Measurements from ENCODE around the gene APCDD1. TPM values are rescaled to one million over a fixed set of nuclear protein-coding genes. Genes with fewer than 3 reads are reported as not detected.

APCDD1 gene
- total RNA-seq, 3 donors from 2014 or later (not counting 1 experiment from before 2014, with no cell fraction given), result 0.13 TPM; not detected in 2

DNA sequence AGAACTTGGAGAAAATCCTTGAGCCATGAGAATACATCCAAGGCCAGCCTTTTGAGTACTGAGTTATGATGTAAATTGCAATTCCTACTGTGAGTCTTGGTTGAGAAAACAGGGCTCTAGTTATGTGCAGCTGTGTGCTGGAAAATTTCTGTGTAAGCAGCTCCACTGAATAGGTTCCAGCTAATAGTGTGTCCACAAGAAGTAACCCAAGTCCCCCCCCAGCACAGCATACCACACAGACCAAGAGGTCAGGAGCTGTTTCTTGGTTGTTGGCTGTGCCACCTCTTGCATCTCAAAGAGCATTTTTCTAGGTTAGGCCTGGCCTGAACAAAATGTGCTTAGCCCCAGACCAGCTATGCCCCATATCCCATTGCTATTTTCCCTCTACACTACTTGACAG is 36.8 kb upstream of the APCDD1 start:
- no peaks in the 10 kb centered on the region for H3K9me3 Mint-ChIP-seq
- intact Hi-C loops (cut with micrococcal nuclease), result no loop called here
- H3K4me3 Mint-ChIP-seq, result no peak overlapping the region
- H3K36me3 Mint-ChIP-seq, result no peaks in the 10 kb centered on the region
- no peaks in the 10 kb centered on the region for H3K4me1 Mint-ChIP-seq
- ATAC-seq, result no peak
- Histone ChIP-seq H3K36me3 (ENCODE audit: control insufficient read depth, insufficient read depth, low read length) (no peaks in the 10 kb centered on the region), H3K9me3 (ENCODE audit: control insufficient read depth, insufficient read depth, low read length) (no peaks in the 10 kb centered on the region), H3K27ac (ENCODE audit: low read length) (no peak overlapping the region), H3K4me3 (ENCODE audit: low read length) (no peak overlapping the region), H3K27me3 (ENCODE audit: control insufficient read depth, insufficient read depth, low read length) (no peaks in the 10 kb centered on the region), H3K4me1 (ENCODE audit: control insufficient read depth, insufficient read depth, low read length) (no peaks in the 10 kb centered on the region)
- no peak for DNase-seq
- H3K27me3 Mint-ChIP-seq (ENCODE audit: low read depth in 2 of 2), result no peaks in the 10 kb centered on the region
- H3K27ac Mint-ChIP-seq, result no peak overlapping the region
- TF ChIP-seq, protein P1, sequence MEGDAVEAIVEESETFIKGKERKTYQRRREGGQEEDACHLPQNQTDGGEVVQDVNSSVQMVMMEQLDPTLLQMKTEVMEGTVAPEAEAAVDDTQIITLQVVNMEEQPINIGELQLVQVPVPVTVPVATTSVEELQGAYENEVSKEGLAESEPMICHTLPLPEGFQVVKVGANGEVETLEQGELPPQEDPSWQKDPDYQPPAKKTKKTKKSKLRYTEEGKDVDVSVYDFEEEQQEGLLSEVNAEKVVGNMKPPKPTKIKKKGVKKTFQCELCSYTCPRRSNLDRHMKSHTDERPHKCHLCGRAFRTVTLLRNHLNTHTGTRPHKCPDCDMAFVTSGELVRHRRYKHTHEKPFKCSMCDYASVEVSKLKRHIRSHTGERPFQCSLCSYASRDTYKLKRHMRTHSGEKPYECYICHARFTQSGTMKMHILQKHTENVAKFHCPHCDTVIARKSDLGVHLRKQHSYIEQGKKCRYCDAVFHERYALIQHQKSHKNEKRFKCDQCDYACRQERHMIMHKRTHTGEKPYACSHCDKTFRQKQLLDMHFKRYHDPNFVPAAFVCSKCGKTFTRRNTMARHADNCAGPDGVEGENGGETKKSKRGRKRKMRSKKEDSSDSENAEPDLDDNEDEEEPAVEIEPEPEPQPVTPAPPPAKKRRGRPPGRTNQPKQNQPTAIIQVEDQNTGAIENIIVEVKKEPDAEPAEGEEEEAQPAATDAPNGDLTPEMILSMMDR (IDR thresholded peaks at IDR 0.05), result no peak

DNA sequence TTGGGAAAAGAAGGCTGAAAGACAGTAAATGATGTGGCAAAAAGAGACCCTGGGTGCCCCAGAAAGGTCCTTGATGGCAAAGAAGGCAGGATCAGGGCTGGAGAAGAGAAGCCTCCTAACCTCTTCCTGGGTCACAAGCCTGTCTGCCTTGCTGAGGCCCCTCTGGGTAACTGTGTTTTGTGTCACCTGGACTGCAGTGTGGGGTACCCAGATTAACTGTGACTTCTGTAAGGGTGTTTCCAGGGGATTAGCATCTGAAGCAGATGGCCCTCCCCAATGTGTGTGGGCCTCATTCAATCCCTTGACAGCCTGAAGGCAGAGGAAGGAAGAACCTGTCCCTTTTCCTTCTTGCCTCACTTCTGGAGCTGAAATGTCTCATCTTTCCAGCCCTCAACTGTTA is 35.6 kb upstream of the APCDD1 start:
- H3K36me3 Mint-ChIP-seq, result no peaks in the 10 kb centered on the region
- Histone ChIP-seq H3K4me1 (ENCODE audit: control insufficient read depth, insufficient read depth, low read length) (no peaks in the 10 kb centered on the region), H3K27me3 (ENCODE audit: control insufficient read depth, insufficient read depth, low read length) (no peaks in the 10 kb centered on the region), H3K9me3 (ENCODE audit: control insufficient read depth, insufficient read depth, low read length) (no peaks in the 10 kb centered on the region), H3K36me3 (ENCODE audit: control insufficient read depth, insufficient read depth, low read length) (no peaks in the 10 kb centered on the region), H3K27ac (ENCODE audit: low read length) (no peak overlapping the region), H3K4me3 (ENCODE audit: low read length) (no peak overlapping the region)
- no peaks in the 10 kb centered on the region for H3K9me3 Mint-ChIP-seq
- peaks cover 0 to 1% of the 10 kb centered on the region in 2 donors for H3K27me3 Mint-ChIP-seq (ENCODE audit: low read depth in 2 of 2)
- DNase-seq (no peak), ATAC-seq (no peak)
- intact Hi-C loops (cut with micrococcal nuclease), result no loop called here
- H3K27ac Mint-ChIP-seq, result no peak overlapping the region
- no peak overlapping the region for H3K4me3 Mint-ChIP-seq
- TF ChIP-seq, protein P1 (IDR thresholded peaks at IDR 0.05), result no peak
- no peaks in the 10 kb centered on the region for H3K4me1 Mint-ChIP-seq

DNA sequence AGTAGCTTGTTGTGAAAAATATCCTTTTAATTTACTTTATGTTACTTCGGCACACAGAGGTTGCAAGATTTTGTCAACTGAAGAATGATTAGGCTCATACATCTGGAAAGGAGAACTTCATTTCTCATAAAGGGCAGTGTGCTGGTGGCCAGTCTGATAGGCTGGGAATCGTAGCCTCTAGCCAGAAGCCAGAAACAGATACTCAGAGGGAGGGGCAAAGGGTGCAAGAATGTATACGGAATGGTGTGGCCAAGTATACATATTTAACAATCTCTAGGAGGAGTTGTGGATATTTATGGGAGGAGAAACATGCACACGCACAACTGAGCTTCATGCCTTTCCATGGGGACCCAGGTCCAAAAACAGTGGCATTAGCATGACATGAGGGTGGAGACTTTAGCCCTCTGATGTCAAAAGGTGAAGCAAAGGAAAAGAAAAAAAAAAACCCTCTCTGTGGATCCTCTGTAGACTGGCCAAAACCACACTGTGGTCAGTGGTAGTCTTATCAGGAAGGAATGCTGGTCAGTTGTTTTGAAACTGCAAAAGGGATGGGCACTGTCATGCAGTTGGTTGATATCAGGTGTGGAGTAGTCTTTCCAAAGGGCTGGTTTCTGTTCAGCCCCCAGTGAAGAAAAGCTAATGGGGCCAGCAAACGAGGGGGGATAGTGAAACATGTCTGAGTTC is 34.9 kb upstream of the APCDD1 start:
- Histone ChIP-seq H3K27me3 (ENCODE audit: control insufficient read depth, insufficient read depth, low read length) (no peaks in the 10 kb centered on the region), H3K4me1 (ENCODE audit: control insufficient read depth, insufficient read depth, low read length) (no peaks in the 10 kb centered on the region), H3K9me3 (ENCODE audit: control insufficient read depth, insufficient read depth, low read length) (no peaks in the 10 kb centered on the region), H3K36me3 (ENCODE audit: control insufficient read depth, insufficient read depth, low read length) (no peaks in the 10 kb centered on the region), H3K4me3 (ENCODE audit: low read length) (no peak overlapping the region), H3K27ac (ENCODE audit: low read length) (no peak overlapping the region)
- Mint-ChIP-seq H3K36me3 (no peaks in the 10 kb centered on the region), H3K4me1 (no peaks in the 10 kb centered on the region), H3K9me3 (no peaks in the 10 kb centered on the region), H3K27ac (no peak overlapping the region), H3K27me3 (ENCODE audit: low read depth in 2 of 2) (peaks cover 3 to 8% of the 10 kb centered on the region in 2 donors), H3K4me3 (no peak overlapping the region)
- DNase-seq (no peak), ATAC-seq (no peak)
- intact Hi-C loops (cut with micrococcal nuclease), result no loop called here
- WGBS (ENCODE audit: insufficient coverage), result 90% methylated on average over 5 of the region's 5 CpGs
- TF ChIP-seq, protein P1 (IDR thresholded peaks at IDR 0.05), result no peak

Measured in natural killer cell (primary cell).